Activated T-helper 1 cell treated with anti-CD3 and anti-CD28 coated beads, Interleukin-12 subunit alpha, Interleukin-12 subunit beta, Interleukin-2, Interleukin-4 antibody, amounts not matched to agents 30 ng/mL and 10 ng/mL and 1 ng/mL, durations not matched to agents 14 hours and 24 hours and 36 hours (primary cell): Measurements from ENCODE around the gene NOL4L. TPM values are rescaled to one million over a fixed set of nuclear protein-coding genes. Genes with fewer than 3 reads are reported as not detected.
A peak's percentile ranks its signal among the peaks of the same experiment; 100 is the strongest.
"Not testable (repeated sequence)": the region's sequence is repeated elsewhere in the genome, so short reads cannot be mapped to it uniquely, and the experiment has no call there.

Experiments used
- DNase-seq: peaks from one replicate; pipeline ENCODE4 v3.0.0; 2021; ENCODE audit warnings: low spot score
- H3K27ac Mint-ChIP-seq: one replicate; pipeline ENCODE4 v1.8.0; 2021; ENCODE audit warnings: mild to moderate bottlenecking, mixed read lengths
- H3K27me3 Mint-ChIP-seq: one replicate; pipeline ENCODE4 v1.8.0; 2022; ENCODE audit warnings: mild to moderate bottlenecking, moderate library complexity, mixed read lengths; ENCODE audit not compliant: insufficient read depth
- H3K36me3 Mint-ChIP-seq: one replicate; pipeline ENCODE4 v1.8.0; 2021; ENCODE audit warnings: low read depth, mixed read lengths
- H3K4me1 Mint-ChIP-seq: one replicate; pipeline ENCODE4 v1.8.0; 2021; ENCODE audit warnings: low read depth, mixed read lengths
- H3K4me3 Mint-ChIP-seq: one replicate; pipeline ENCODE4 v1.8.0; 2021; ENCODE audit warnings: mild to moderate bottlenecking, moderate library complexity, mixed read lengths
- H3K9me3 Mint-ChIP-seq: one replicate; pipeline ENCODE4 v1.8.0; 2021; ENCODE audit warnings: mixed read lengths
- intact Hi-C: fragments of 100-400 bp; cut with micrococcal nuclease; formaldehyde crosslinking; loops from one replicate; pipeline ENCODE4 v1.15.1; 2024
- total RNA-seq: library from RNA; stranded (reverse); gene quantifications from 2 replicates; pipeline ENCODE4 v1.2.3, GENCODE V29; 2022

NOL4L gene
- total RNA-seq, 1 donor from 2014 or later = 14.3 TPM

DNA sequence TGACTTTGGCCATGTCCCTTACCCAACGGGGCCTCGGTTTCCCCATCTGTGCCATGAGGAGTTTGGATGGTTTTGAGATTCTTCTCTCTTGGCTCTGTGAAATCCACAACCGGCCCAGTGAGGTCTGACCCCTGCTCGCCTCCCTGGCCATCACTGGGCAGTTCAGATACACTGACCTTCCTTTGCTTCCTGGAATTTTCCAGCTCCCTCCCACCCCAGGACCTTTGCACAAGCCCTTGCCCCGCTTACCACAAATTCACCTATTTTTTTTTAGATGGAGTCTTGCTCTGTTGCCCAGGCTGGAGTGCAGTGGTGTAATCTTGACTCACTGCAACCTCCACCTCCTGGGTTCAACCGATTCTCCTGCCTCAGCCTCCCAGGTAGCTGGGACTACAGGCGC is 12.6 kb upstream of the NOL4L start:
- Mint-ChIP-seq H3K4me3 (no peak overlapping the region), H3K27me3 (peaks cover 2% of the 10 kb centered on the region), H3K4me1 (no peaks in the 10 kb centered on the region), H3K27ac (no peak overlapping the region), H3K36me3 (no peaks in the 10 kb centered on the region), H3K9me3 (no peaks in the 10 kb centered on the region)
- intact Hi-C loops = no loop called here
- DNase-seq = no peak

DNA sequence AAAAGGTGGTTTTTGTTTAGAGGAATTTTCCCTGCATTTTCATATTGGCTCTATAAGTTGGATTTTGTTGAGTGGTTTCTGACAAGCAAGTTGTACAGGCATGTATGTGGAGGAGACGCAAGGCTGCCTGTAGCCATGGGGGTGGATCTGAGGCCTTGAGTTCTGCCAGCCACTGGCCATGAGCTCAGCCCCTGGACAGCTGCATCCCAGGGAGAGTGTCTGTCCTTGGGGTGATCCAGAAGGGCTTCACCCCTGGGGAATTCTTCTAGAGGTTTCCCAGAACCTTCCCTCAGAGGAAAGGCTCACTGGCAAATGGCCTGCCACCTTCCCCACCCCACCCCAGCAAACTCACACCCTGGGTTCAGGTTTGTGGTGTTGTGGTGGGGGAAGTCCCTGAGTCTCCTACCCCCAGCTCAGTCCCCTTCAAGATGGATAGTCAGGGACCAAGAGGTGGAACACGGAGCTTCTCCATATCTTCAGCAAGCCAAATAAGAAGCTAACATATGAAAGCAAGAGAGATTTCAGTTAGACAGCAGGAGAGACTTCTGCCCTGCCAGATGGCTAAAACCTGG is 11.6 kb upstream of the NOL4L start:
- intact Hi-C loops = no loop called here
- no peak for DNase-seq
- Mint-ChIP-seq H3K4me1 (no peaks in the 10 kb centered on the region), H3K27me3 (peaks cover 2% of the 10 kb centered on the region), H3K36me3 (no peaks in the 10 kb centered on the region), H3K27ac (no peak overlapping the region), H3K9me3 (no peaks in the 10 kb centered on the region), H3K4me3 (no peak overlapping the region)

DNA sequence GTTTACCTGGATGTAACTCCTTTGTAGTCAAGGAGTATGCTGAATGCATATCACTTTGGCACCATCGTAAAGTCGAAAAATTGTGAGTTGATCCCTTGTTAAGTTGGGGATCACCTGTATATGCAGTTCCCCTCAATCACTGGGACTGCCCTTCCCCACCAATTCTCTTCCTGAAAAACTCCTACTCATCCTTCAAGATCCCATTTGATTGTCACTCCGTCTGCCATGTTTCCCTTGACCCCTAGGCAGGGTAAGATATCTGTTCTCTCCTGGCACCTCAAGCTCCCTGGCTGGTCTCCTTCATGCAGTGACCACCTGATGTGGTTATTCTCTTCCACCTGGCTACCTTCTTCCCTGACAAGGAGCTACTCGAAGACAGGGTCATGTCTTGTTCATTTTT is 10.0 kb upstream of the NOL4L start:
- Mint-ChIP-seq H3K4me1 (no peaks in the 10 kb centered on the region), H3K27me3 (peaks cover 2% of the 10 kb centered on the region), H3K4me3 (no peak overlapping the region), H3K9me3 (no peaks in the 10 kb centered on the region), H3K27ac (no peak overlapping the region), H3K36me3 (no peaks in the 10 kb centered on the region)
- intact Hi-C loops = no loop called here
- no peak for DNase-seq

DNA sequence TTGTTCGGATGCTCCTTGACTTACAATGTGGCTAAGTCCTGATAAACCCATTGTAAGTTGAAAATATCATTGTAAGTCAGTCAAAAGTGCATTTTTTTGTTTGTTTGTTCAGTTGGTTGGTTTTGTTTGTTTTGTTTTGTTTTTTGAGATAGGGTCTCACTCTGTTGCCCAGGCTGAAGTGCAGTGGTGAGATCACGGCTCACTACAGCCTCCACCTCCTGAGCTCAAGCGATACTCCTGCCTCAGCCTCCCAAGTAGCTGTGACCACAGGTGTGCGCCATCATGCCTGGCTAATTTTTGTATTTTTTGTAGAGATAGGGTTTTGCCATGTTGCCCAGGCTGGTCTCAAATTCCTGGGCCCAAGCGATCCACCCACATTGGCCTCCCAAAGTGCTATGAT is 9.5 kb upstream of the NOL4L start:
- H3K4me3 Mint-ChIP-seq, intact Hi-C loops, H3K27ac Mint-ChIP-seq, H3K27me3 Mint-ChIP-seq, H3K9me3 Mint-ChIP-seq, DNase-seq, H3K4me1 Mint-ChIP-seq, H3K36me3 Mint-ChIP-seq: not testable (repeated sequence)

DNA sequence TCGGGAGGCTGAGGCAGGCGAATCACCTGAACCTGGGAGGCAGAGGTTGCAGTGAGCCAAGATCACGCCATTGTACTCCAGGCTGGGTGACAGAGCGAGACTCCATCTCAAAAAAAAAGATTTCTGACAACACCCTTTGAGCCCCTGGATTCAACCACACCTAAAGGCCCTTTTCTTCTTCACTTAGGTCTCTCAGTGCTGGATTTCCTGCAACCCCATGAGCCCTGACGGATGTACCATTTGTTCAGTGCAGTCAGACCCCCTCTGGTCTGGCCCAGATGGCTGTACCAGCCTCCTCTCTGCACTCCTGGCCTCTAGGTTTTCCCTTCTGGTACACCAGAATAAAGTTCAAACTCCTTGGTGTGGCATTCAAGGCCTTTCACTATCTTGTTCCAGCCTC is 9.1 kb upstream of the NOL4L start:
- intact Hi-C loops = no loop called here
- Mint-ChIP-seq H3K4me3 (no peak overlapping the region), H3K36me3 (no peaks in the 10 kb centered on the region), H3K9me3 (no peaks in the 10 kb centered on the region), H3K27ac (no peak overlapping the region), H3K27me3 (peaks cover 2% of the 10 kb centered on the region), H3K4me1 (no peaks in the 10 kb centered on the region)
- no peak for DNase-seq

DNA sequence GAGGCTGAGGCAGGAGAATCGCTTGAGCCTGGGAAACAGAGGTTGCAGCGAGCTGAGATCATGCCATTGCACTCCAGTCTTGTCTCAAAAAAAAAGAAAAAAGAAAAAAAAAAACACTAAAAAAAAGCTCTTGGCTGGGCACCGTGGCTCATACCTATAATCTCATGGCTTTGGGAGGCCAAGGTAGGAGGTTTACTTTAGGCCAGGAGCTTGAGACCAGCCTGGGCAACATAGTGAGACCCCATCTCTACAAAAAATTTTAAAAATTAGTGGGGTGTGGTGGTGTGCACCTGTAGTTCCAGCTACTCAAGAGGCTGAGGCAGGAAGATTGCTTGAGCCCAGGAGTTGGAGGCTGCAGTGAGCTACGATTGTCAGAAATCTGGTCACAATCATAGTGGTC is 7.5 kb upstream of the NOL4L start:
- H3K27me3 Mint-ChIP-seq, intact Hi-C loops, H3K27ac Mint-ChIP-seq, H3K36me3 Mint-ChIP-seq, DNase-seq, H3K9me3 Mint-ChIP-seq, H3K4me1 Mint-ChIP-seq, H3K4me3 Mint-ChIP-seq: not testable (repeated sequence)

DNA sequence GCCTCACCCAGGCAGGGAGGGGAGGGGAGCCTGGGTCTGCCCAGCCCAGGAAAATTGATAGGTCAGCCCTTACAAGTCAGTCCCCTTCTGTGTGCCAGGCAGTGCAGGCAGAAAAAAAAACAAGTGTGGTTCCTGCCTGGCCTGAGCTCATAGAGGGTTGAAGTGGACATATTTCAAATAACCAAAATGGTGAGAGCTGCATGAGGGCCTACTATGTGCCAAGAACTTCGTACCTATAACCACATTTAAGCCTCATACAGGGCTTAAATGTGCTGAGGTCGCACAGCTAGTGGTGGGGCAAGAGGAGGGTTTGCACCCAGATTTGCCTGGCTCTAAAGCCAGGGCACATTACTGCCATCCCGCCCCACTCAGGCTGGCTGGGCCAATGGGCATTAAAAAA is 6.9 kb upstream of the NOL4L start:
- no peaks in the 10 kb centered on the region for H3K9me3 Mint-ChIP-seq
- DNase-seq = no peak
- intact Hi-C loops = no loop called here
- no peaks in the 10 kb centered on the region for H3K36me3 Mint-ChIP-seq
- H3K27ac Mint-ChIP-seq = no peak overlapping the region
- no peak overlapping the region for H3K4me3 Mint-ChIP-seq
- H3K4me1 Mint-ChIP-seq = peaks cover 4% of the 10 kb centered on the region
- peaks cover 9% of the 10 kb centered on the region for H3K27me3 Mint-ChIP-seq

DNA sequence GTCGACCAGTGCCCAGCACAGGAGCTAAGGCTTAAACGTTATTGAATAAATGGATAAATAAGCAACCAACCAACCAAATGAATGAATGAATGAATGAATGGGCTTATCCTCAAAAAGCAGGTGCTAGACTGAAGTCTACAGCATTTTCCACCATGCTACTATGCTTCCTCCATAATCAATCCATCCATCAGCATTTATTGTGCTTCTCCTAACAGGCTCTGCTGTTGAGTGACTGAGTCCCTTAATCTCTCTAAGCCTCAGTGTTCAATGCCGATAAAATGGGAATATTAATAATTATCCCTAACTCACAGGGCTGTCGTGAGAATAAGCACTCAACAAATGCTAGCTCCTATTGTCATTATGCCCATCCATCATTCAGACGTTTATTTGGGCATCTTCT is 4.6 kb upstream of the NOL4L start:
- no peaks in the 10 kb centered on the region for H3K9me3 Mint-ChIP-seq
- peaks cover 17% of the 10 kb centered on the region for H3K4me1 Mint-ChIP-seq
- no peaks in the 10 kb centered on the region for H3K36me3 Mint-ChIP-seq
- DNase-seq = no peak
- no peak overlapping the region for H3K27ac Mint-ChIP-seq
- no peak overlapping the region for H3K4me3 Mint-ChIP-seq
- peaks cover 23% of the 10 kb centered on the region for H3K27me3 Mint-ChIP-seq
- intact Hi-C loops = no loop called here

DNA sequence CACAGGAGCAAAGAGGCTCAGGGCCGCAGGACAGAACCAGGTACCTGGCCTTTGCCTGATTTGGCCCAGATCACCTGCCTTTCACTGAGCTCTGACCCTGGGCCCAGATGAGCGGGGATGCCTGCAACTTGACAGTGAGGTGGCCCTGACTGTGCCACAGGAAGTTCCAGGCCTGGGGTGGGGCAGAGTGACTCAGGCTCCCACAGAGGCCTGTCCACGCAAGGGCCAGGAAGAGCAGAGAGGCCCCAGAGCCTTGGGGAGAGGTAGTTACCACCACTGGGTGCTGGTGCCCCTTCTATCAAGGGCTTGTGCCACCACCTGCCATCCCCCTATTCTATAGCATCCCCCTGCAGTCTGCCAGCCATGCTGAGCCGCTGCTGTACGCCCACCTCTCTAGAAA is 4.1 kb upstream of the NOL4L start:
- no peaks in the 10 kb centered on the region for H3K9me3 Mint-ChIP-seq
- H3K4me1 Mint-ChIP-seq = peaks cover 17% of the 10 kb centered on the region
- no peak overlapping the region for H3K4me3 Mint-ChIP-seq
- peaks cover 23% of the 10 kb centered on the region for H3K27me3 Mint-ChIP-seq
- no peak for DNase-seq
- H3K36me3 Mint-ChIP-seq = no peaks in the 10 kb centered on the region
- intact Hi-C loops = no loop called here
- no peak overlapping the region for H3K27ac Mint-ChIP-seq

DNA sequence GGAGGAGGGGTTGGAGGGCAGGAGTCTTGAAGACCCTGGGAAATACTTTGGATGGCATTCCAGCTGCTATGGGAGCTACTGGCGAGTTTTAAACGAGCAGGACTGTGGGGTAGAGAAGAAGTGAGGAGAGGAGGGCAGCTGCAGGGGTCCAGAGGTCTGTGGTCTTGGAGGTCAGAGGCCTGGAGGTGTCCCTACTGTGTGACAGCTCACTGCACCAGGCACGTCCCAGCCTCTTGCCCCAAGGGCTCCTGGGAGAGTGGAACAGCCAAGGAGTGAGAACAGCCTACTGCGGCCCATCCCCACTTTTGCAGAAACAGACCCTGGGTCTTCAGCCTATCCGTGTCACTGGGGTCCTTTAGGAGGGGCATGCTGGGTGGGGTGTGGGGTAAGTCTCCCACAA is 2.9 kb upstream of the NOL4L start:
- Mint-ChIP-seq H3K9me3 (no peaks in the 10 kb centered on the region), H3K4me1 (peaks cover 17% of the 10 kb centered on the region), H3K4me3 (no peak overlapping the region), H3K27ac (no peak overlapping the region), H3K27me3 (peaks cover 21% of the 10 kb centered on the region), H3K36me3 (no peaks in the 10 kb centered on the region)
- no peak for DNase-seq
- intact Hi-C loops = no loop called here

DNA sequence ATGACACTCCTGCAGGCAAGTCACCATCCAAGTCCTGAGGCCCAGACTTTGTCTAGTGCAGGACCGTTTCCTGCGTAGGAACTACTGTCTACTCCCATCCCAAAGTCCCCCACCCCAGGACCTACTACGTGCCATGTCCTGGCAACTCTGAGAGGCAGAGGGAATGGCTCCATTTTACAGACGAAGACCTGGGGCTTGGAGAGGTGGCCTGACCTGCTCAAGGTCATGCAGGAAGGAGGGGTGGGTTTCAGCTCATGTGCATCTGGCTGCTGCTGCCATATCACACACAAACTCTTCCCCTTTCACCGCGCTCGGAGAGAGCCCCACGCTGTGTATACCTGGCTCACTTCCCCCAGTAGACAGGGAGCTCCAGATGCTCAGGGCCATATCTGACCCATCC is 1.2 kb upstream of the NOL4L start:
- Mint-ChIP-seq H3K36me3 (no peaks in the 10 kb centered on the region), H3K27me3 (peaks cover 21% of the 10 kb centered on the region), H3K27ac (peak overlapping the region; percentile 81), H3K4me3 (peak overlapping the region; percentile 90), H3K9me3 (no peaks in the 10 kb centered on the region), H3K4me1 (peaks cover 24% of the 10 kb centered on the region)
- intact Hi-C loops = loop anchor here (1.0 kb wide), 1 partner anchor 67 kb away; no protein-coding TSS in a partner anchor
- no peak for DNase-seq

DNA sequence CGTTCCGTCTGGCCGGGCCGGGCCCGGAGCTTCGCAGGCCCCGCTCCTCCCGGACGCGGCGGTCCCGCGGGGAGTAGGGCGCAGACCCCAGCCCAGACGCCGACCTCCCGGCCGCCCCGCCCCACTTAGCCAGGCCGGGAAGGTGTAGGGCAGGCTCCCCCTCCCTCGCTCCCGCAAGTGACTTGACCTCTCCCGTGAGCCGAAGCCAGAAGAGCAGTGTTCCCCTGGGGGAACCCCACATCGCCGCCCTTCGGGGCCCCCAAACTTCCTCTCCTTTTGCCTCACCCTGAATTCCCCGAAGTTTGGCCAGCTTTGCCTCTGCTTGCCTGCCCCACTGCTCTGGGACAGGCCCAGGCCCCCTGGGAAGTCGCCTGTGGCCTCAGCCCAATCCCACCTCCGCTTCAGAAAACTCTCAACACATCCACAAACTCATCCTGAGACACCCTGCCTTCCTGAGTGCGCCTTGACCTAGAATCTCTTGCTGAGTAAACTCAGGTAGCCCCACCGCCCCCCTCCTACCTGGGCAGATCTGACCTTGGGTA is 524 bp upstream of the NOL4L start:
- H3K4me3 Mint-ChIP-seq = peak overlapping the region; percentile 90
- peaks cover 29% of the 10 kb centered on the region for H3K4me1 Mint-ChIP-seq
- intact Hi-C loops = loop anchor here (1.0 kb wide), 1 partner anchor 68 kb away; no protein-coding TSS in a partner anchor
- H3K36me3 Mint-ChIP-seq = no peaks in the 10 kb centered on the region
- peaks cover 21% of the 10 kb centered on the region for H3K27me3 Mint-ChIP-seq
- peak overlapping the region; percentile 81 for H3K27ac Mint-ChIP-seq
- DNase-seq = no peak
- no peaks in the 10 kb centered on the region for H3K9me3 Mint-ChIP-seq

DNA sequence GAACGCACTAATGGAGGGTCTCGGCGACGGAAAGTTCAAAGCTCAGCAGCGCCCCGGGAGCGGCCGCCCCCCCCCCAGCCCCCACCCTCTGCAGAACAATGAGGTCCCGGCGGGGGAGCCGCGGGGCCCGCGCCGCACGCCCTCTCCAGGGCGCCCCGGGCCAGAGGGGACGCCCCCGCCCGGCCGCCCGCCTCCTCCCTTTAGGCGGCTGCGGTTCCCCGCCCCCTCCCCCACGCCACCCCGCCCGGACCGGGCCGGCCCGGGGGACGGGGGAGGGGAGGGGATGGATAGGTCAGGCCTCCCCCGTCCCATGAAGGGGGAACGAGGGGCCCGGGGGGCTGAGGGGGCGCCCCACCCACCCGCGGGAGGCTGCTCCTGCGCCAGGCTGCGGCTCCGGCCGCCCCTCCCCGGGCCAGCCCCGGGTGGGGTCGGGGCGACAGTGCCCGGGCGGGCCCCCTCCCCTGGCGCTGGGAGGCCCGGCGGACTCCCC is 1.5 kb downstream of the NOL4L start:
- Mint-ChIP-seq H3K4me3 (no peak overlapping the region), H3K36me3 (no peaks in the 10 kb centered on the region)
- no peak for DNase-seq

More for the DNA sequence above, 1.5 kb downstream of the NOL4L start:
- Mint-ChIP-seq H3K4me1 (peaks cover 36% of the 10 kb centered on the region), H3K9me3 (no peaks in the 10 kb centered on the region), H3K27ac (no peak overlapping the region), H3K27me3 (peaks cover 21% of the 10 kb centered on the region)
- intact Hi-C loops = loop anchor here (1.0 kb wide), 1 partner anchor 47 kb away; no protein-coding TSS in a partner anchor
